Liver (tissue), 2 donors: ENCODE data around the gene STK24.

Experiments
- ZBTB33 ChIP-seq: IDR thresholded peaks from 2 replicates; pipeline ENCODE4 v1.6.1; 2016; ENCODE audit warnings: antibody characterized with exemption
- TF ChIP-seq, protein P1 (sequence below): fragments of 150-350 bp; IDR thresholded peaks from 2 replicates; pipeline ENCODE4 v1.5.1; 2017; ENCODE audit warnings: improper control_type of control experiment, low read depth, low read length; ENCODE audit not compliant: missing input control
- donor health status: healthy.

GRCh38 chr13:98461486-98462240 lies 115.2 kb downstream of the STK24 start:
- TF ChIP-seq, protein P1, sequence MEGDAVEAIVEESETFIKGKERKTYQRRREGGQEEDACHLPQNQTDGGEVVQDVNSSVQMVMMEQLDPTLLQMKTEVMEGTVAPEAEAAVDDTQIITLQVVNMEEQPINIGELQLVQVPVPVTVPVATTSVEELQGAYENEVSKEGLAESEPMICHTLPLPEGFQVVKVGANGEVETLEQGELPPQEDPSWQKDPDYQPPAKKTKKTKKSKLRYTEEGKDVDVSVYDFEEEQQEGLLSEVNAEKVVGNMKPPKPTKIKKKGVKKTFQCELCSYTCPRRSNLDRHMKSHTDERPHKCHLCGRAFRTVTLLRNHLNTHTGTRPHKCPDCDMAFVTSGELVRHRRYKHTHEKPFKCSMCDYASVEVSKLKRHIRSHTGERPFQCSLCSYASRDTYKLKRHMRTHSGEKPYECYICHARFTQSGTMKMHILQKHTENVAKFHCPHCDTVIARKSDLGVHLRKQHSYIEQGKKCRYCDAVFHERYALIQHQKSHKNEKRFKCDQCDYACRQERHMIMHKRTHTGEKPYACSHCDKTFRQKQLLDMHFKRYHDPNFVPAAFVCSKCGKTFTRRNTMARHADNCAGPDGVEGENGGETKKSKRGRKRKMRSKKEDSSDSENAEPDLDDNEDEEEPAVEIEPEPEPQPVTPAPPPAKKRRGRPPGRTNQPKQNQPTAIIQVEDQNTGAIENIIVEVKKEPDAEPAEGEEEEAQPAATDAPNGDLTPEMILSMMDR, result no peak
- TF ChIP-seq ZBTB33, result no peak
